ENCODE data around the gene SDK1.
"Not testable (repeated sequence)": the region's sequence is repeated elsewhere in the genome, so short reads cannot be mapped to it uniquely, and the experiment has no call there.

The SDK1 gene

DNA sequence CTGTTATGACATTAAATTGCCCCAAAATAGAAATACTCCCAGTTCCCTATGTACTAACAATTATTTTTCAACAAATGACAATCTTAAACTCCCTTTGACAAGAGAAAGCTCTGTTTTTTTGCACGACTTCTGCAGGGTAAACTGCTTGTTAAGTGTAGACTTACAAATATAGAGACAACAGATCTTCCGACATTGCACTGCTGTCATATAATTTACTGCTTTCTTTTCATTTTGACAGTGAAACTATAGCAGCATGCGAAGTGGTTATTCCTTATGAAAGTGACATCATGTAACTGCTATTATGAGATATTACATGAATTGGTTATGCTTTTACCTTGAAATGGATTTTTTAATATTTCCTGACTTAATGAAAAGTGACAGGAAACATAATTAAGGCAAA is 659.9 kb downstream of the SDK1 start:
- TF ChIP-seq, protein P1, sequence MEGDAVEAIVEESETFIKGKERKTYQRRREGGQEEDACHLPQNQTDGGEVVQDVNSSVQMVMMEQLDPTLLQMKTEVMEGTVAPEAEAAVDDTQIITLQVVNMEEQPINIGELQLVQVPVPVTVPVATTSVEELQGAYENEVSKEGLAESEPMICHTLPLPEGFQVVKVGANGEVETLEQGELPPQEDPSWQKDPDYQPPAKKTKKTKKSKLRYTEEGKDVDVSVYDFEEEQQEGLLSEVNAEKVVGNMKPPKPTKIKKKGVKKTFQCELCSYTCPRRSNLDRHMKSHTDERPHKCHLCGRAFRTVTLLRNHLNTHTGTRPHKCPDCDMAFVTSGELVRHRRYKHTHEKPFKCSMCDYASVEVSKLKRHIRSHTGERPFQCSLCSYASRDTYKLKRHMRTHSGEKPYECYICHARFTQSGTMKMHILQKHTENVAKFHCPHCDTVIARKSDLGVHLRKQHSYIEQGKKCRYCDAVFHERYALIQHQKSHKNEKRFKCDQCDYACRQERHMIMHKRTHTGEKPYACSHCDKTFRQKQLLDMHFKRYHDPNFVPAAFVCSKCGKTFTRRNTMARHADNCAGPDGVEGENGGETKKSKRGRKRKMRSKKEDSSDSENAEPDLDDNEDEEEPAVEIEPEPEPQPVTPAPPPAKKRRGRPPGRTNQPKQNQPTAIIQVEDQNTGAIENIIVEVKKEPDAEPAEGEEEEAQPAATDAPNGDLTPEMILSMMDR (IDR thresholded peaks at IDR 0.05; ENCODE audit: control insufficient read depth, extremely low read depth, insufficient read depth): no peak
- DNase-seq (ENCODE audit: low read depth): no peak

DNA sequence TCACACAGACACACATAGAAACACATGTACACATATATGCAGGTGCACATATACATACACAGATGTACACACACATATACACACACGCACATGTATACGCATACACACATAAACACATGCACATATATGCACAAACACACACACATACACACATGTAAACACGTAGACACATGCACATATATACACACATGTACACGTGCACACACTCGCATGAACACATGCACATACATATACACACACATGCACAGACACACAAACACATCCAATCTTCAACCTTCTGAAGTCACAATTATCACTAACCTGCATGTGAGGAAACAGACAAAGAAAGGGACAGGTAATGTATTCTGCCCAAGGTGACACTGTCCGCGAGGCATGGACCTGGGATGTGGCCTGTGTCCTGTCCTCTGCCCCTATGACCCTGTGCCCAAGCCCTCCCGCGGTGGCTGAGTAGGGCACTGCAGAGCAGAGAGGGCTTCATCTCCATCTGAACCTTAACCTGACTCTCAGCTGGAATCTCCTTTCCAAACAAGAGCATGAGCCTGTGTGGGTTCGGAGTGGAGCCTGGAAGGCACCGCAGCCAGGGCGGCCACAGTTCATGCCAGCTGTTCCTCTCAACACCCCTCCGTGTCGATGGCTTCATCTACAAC is 660.9 kb downstream of the SDK1 start:
- TF ChIP-seq, protein P1 (IDR thresholded peaks at IDR 0.05; ENCODE audit: control insufficient read depth, extremely low read depth, insufficient read depth): no peak
- H3K4me3 ChIP-seq (ENCODE audit: low read depth, low read length): no peak overlapping the region
- no peak for DNase-seq (ENCODE audit: low read depth)

More for the DNA sequence above, 659.9 kb downstream of the SDK1 start:
- H3K4me3 ChIP-seq (ENCODE audit: low read depth, low read length): no peak overlapping the region

DNA sequence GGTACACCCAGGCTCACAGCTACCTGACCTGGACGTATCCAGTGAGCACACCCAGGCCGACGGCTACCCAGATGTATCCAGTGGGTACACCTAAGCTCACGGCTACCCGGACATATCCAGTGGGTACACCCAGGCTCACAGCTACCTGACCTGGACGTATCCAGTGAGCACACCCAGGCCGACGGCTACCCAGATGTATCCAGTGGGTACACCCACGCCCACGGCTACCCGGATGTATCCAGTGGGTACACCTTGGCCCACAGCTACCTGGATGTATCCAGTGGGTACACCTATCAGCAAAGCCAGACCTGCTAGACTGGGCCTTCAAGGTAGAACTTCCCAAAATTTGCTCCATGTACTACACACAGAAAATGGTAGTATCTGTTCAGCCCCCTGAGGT is 662.7 kb downstream of the SDK1 start:
- not testable (repeated sequence) for H3K4me3 ChIP-seq (ENCODE audit: low read depth, low read length); DNase-seq (ENCODE audit: low read depth)

DNA sequence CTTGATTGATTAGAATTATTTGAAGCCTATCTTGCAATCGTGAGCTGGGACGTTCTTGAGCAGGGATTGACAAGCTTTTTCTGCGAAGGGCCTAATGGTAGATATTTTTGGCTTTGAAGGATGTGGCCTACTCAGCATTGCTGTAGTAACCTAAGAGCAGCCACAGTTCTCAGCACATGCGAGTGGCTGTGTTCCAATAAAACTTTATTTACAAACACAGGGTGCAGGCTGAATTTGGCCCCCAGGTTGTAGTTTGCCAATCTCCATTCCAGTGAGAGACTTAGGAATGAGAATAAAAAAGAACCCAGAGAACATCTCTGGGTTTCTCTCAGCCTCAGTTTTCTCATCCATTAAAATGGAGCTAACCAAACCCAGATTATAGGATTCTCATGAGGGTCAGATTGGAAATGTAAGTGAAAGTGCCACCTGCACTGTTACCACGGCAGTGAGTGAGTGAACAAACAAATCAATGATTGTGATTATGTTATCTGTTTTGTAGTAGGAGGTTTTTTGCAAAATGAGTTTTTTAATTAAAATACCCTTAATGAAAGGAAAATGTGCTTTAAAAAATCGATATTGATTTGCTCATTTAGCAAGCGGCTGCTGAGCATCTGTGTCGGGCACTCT is 664.0 kb downstream of the SDK1 start:
- TF ChIP-seq, protein P1 (IDR thresholded peaks at IDR 0.05; ENCODE audit: control insufficient read depth, extremely low read depth, insufficient read depth): no peak
- DNase-seq (ENCODE audit: low read depth): no peak
- H3K4me3 ChIP-seq (ENCODE audit: low read depth, low read length): no peak overlapping the region

DNA sequence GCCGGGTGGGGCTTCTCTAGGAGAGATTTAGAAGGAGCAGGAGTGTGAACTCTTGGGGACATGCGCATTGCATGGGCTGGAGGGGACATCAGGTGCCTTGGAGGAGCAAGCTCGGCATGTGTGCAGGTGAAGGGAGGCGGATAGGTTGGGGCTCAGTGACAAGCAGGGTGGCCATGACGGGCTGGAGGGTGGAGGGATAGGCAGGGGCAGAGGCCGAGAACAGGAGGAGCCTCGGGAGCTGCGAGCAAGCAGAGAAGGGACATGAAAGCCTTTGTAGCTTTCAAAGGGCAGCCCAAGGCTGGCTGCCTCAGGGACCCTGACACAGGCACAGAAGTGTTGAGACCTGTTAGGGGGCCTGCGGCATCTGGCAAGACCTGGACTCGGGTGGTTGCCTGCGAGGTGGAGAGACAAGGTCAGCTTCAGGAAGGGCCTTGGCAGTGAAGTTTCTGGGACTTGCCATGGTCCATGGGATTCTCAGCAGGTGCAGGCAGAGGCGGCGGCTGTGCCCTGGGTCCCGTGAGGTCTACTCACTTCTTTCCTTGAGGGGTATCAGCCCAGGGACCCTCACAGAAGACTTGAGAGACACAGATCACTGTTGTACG is 664.8 kb downstream of the SDK1 start:
- TF ChIP-seq, protein P1 (IDR thresholded peaks at IDR 0.05; ENCODE audit: control insufficient read depth, extremely low read depth, insufficient read depth): no peak
- no peak overlapping the region for H3K4me3 ChIP-seq (ENCODE audit: low read depth, low read length)
- DNase-seq (ENCODE audit: low read depth): no peak

DNA sequence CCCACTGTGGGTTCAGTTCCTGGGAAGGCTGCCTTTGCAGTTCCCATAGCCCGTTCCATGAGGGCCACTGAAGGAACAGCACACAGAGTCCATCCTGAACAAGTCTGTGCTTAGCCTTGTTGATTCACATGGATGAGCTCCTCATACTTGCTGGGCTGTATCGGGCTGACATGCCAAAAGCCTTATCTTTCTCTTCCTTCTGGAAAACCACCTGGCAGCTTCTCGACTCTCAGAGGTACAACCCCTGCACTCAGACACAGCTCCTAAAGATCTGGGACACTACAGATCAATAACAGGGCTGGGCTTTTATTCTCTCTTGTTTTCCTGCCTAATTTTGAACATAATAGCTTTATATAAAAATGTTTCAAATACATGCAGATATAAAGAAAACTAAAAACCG is 667.2 kb downstream of the SDK1 start:
- no peak overlapping the region for H3K4me3 ChIP-seq (ENCODE audit: low read depth, low read length)
- DNase-seq (ENCODE audit: low read depth): no peak
- TF ChIP-seq, protein P1 (IDR thresholded peaks at IDR 0.05; ENCODE audit: control insufficient read depth, extremely low read depth, insufficient read depth): no peak

DNA sequence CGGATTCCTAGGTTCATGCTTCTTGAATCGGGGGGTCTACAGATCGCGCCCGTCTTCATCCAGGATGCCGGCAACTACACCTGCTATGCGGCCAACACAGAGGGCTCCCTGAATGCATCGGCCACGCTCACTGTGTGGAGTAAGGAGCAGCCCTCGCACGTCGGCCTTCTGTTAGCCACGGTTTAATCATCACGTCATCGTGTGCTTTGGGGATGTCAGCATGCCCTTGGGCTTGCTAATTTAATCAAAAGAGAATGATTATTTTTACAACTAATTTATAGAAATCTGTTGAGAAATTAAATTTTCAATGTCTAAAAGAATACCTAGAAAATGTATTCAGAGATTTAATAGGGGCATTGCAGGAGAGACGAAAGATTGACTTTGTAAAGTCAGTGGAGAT is 668.2 kb downstream of the SDK1 start:
- no peak overlapping the region for H3K4me3 ChIP-seq (ENCODE audit: low read depth, low read length)
- TF ChIP-seq, protein P1 (IDR thresholded peaks at IDR 0.05; ENCODE audit: control insufficient read depth, extremely low read depth, insufficient read depth): no peak
- DNase-seq (ENCODE audit: low read depth): no peak
